ENCODE data around the gene LPXN.

LPXN gene

DNA sequence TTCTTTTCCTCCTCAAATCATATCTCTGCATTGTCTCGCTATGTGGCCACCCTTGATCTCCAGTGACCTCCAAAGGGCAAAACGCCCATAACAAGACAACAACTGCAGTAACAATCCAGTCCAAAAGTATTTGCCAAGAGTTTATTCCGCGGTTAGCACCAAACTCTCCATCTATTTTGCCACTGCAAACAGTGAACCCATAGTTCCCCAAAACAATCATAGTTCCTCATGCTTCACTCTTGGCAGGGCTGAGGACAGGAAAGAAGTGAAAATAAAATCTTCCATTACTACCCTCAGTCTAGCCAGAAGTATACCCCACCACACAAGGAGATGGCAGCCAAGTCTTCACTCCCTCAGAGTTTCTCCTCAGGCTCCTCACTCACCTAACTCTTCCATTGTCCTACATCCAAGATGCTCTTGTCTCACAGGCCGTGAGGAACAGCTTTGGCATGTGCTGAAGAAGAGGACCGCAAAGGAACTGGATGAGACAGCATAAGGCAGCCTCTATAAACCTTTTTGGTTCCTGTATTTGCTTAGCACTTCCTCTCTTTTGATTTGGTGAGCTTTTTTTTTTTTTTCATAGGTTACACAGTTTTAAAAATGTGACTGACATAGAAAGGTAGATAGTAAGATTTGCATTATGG is at the start of gene LPXN:
TSS of gene LPXN (minus strand) at position 480 of the 644 bp plus-strand sequence. CDS start at position 396, 84 bp downstream.
- DNase-seq, result no peak

DNA sequence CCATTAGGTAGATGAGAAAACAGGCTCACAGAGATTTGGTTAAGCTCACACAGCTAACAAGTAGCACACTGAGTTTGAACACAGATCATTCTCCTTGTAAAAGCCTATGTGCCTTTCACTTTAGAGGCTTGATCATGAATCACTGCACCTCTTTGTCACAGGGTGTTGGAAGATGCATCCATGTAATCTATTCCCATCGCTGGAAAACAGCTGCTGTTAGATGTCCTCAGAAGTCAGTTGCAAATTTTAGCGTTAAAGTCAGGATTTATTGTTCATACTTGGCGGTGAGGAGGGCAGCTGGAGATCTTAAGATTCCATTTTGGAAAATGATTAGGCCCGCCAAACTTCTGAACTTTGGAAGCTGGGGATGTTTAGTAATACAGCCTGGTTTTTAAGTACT is 49.4 kb upstream of the LPXN start:
- DNase-seq, result no peak

DNA sequence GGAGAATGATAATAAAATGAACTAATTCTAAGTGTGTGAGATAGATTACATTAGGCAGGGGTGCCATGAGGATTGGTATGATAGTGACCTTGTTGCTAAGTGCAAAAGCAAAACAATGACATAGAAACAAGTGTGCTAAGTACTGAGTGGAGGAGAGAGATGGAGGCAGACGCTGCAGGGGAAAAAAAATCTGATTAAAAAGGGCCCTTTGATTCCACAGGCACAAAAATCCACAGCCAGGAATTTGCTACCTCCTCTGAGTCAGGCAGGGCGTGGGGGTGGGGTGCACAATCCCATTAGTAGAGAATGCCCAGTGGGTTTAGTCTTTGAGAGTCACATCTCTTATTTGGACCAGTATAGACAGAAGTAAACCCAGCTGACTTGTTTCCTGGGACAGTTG is 46.7 kb upstream of the LPXN start, which contains the start of gene CNTF:
TSS of gene CNTF (plus strand) at position 322 of the 400 bp plus-strand sequence. CDS start 88 bp downstream, outside the sequence.
- no peak for DNase-seq

DNA sequence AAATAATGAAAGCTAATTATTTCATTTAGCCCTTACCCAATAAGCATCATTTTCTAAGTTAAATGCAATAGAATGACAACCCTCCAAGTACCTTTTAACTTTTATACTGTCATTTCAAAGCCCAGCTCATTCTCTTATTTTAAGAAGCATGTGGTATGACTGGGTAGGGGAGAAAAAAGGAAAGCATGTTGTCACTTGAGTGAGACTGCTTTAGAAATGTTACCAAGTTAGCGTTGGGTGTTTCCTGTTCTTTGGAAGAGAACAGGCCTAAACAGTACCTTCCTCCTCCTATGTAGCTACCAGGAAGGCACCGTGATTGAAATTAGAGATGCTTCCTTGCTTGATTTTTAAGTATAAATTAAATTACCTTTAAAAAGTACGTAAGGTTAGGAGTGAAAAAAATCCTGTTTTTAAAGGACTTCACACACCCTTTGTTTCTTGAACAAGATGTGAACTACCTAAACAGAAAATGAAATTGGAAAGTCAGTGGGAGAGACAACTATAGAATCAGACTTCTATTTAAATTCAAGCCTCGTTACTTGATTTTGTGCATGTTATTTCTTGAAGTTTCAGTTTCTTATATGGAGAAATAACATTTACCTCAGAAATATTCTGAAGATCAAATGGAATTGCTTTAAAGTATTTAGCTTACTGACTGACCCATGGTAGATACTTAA is 46.1 kb upstream of the LPXN start:
- no peak for DNase-seq

DNA sequence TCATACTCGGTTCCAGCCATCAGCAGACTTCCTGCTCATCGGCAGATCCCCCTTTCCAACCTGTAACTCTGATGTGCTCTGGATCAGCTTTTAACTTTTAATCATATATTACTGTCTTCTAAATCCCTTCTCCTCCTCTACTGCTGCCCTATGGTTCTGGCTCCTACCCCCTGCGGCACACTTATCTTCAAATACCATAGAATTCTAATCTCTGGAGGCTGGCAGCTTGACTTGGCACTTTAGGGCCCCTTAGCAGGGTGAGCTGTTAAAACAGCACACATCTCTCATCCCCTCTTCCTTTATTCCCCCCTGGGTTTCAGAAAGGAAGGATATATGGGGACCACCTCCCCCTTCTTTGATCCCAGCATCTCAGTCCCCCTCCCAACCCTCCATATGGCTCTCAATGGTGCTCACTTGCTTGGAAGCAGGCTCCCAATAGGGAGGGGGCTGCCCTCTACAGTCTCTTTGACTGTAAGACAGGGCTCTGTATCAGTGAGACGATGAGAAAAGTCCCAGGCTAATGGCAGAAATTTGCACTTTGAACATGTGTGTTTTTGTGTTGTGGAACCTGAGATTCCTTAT is 42.4 kb upstream of the LPXN start:
- DNase-seq, result no peak

DNA sequence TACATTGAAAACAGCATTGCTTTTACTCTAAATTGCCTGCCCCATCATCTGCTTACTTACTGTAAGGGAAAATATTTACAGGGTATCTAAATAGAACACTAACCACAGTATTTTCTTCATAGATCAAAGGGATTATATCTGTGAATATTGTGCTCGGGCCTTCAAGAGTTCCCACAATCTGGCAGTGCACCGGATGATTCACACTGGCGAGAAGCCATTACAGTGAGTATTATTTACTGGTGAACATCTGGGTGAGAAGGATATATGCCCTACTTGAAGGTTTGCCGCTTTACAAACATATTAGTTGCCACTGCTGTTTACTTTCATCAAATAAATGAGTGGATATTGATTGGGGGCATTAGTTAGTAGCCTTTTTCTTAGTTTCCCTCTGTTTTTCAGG is 40.9 kb upstream of the LPXN start:
- peak; percentile 41 for DNase-seq

DNA sequence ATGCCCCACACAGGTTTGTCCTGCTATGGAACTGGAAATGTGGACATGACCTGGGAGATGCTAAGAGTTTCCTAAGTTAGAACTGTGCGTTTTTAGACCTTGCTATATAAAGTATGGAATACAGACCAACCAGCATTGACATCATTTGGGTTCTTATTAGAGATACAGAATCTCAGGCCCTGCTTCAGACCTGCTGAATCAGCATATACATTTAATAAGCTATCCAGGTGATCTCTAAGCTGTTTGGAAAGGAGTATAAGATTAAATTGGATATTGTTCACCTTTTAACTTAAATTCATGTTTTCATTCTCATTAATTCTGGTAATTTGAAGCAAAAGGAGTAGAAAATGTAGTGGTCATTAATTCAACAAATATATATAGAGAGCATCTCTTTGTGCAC is 39.9 kb upstream of the LPXN start:
- no peak for DNase-seq

DNA sequence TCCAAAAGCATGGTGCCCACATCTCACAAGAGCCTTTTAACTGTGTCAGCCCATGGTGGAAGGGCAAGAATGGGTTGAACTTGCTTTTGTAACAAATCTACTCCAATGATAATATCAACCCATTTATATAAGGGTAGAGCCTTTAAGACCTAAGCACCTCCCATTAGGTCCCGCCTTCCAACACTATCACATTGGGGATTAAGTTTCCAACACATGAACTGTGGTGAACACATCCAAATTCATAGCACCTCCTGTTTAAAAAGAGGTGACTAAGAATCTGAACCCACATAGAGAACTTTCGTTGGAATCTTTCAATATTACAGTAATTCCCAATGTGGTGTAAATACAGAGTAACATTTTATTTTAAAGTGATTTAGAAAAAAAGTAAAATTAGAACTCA is 37.6 kb upstream of the LPXN start:
- DNase-seq, result no peak

DNA sequence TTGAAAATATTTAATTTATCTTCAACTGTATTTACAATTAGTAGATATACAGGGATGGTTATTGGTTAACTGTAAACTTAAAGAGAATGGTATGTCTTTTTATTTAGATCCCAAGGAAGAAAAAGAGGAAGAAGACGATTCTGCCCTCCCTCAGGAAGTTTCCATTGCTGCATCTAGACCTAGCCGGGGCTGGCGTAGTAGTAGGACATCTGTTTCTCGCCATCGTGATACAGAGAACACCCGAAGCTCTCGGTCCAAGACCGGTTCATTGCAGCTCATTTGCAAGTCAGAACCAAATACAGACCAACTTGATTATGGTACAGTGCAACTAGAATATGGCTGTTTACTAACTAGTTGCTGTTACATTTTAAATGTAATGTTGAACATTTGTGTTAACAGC is 34.1 kb upstream of the LPXN start:
- DNase-seq, result no peak

DNA sequence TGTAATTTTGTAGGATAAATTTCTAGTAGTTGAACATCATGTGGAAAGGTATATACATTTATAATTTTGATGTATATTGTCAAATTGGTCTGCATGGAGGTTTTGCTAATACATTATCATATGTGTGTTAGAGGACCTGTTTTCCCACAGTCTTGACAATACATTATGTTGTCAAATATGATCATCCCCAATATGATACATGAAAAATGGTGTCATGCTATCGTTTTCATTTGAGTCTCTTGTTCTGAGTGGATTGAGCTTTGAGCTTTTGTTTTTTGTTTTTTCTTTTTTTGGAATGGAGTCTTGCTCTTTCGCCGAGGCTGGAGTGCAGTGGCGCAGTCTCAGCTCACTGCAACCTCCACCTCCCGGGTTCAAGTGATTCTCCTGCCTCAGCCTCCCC is 32.7 kb upstream of the LPXN start:
- no peak for DNase-seq

DNA sequence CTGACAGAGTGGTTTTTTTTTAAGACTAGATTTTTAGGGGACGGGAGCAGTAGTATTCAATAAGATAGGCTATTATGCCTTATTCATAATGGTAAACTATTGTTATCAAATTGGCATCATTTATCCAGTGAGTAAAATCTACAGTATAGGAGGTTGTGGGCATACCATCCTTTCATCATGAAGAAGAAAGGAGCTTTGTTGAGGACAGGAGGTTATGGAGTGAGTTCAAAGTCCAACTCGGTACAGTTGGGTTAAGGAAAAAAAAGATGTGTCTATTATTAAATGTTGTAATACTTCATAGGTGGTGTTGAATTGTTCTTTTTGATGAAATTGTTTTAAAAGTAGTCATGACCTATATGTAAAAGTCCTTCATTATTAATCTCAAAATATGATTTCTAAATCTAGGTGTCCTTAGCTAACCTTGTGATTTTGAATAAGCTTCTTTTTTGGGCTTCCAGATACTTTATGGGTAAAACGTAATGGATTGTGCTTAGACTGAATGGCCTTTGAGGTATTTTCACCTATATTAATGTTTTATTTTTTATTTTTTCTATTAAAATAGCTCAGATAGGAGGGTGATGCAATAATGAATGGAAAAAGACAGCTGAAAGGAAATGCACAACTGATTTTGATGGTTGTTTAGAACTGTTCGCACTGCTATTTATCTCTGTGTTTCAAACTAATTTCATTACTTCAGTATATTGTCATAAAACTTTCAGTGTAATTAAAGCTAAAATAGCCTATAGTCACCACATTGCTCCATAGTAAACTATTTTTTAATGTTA is 31.5 kb upstream of the LPXN start:
- DNase-seq, result no peak

DNA sequence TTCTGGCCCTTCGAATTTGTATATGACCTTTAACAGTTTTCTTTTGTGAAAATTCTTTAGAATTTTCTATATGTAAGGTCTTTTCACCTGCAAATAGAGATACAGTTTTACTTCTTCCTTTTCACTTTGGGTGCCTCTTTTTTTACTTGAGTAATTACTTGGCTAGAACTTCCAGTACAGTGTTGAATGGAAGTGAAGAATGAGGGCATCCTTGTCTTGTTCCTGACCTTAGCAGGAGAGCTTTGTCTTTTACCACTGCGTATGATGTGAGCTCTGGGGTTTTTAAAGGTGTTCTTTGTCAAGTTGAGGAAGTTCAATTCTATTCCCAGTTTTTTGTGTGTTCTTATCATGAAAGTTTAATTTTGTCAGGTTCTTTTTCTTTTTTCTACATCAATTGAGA is 24.9 kb upstream of the LPXN start:
- DNase-seq, result no peak

DNA sequence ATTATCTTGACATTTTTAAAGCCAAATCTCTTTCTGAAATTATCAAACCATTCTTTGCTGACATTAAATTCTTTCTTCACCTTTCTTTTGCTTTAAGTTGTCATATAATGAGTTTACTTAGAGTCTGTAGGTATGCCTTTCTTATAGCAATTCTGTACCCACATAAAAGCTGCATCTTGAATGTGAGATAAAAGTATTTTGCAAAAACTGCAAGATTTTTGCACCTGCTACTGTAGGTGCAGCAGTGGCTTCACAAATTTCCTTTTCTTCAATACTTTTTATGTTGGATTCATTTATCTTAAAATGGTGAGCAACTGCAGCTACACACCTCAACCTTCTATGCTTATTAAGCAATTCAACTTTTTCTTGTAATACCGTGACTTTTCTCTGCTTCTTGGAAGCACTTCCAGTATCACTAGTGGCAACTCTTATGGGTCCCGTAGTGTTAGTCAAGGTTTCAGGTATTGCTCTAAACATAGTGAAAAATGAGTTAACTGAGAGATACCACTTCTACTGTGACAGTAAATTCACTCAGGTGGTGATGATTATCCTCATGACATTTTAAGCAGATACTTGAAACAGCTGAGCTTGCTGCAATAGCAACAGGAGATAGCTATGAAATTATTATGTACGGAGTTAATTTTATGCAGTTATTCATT is 22.0 kb upstream of the LPXN start:
- DNase-seq, result no peak

DNA sequence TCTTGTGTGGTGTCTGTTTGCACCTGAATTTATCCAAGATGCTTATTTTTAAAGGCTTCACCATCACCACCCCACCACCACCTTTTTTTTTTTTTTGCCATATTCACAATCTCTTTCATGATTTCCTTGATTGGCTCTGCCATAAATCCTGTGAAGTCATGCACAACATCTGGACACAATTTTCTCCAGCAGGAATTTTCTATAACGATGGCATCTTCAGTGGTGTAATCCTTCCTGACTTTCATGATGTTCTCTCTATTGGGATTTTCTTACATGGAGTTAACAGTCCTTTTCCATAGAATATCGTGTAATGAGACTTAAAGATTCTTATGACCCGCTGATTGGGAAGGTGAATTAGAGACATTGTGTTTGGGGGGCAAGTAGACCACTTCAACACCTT is 21.0 kb upstream of the LPXN start:
- no peak for DNase-seq

DNA sequence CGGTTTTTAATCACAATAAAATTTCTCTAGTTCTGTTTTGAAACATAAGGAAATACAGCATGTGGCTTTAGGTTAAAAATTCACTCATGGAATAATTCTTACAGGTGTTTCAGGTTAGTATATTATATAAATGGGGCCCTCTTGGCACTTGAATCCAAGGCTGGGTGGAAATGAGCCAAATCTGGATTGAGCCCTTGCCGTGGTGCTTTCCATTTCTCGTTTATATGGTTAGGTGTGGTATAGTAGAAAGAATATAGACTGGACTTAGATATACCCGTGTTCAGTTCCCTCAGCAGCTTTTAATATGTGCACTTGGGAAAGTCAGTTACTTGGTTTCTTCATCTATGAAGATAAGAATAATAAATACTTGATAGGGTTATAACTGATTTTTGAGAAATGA is 19.2 kb upstream of the LPXN start:
- no peak for DNase-seq

DNA sequence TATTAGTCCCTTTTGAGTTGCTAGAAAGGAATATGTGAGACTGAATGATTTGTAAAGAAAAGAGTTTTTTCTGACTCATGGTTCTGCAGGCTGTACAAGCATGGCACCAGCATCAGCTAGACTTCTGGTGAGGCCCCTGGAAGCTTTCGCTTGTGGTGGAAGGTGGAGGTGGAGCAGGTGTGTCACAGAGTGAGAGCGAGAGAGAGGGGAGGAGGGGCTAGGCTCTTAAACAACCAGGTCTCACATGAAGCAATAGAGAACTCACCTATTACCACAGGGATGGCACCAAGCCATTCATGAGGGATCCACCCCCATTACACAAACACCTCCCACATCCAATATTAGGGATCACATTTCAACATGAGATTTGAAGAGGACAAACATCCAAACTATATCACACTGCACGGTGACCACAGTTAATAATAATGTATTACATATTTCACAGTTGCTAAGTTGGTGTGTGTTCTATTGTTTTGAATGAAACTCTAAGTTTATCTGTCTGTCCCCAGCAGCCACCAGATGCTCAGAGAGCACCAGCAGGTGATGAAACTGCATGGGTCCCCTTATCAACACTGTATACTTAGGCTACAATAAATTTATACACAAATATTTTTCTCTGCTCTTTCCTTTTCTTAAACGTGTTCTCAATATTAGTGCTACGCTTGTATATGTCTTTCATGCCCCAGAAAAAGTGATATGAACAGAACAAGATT is 17.3 kb upstream of the LPXN start:
- DNase-seq, result peak; percentile 90

DNA sequence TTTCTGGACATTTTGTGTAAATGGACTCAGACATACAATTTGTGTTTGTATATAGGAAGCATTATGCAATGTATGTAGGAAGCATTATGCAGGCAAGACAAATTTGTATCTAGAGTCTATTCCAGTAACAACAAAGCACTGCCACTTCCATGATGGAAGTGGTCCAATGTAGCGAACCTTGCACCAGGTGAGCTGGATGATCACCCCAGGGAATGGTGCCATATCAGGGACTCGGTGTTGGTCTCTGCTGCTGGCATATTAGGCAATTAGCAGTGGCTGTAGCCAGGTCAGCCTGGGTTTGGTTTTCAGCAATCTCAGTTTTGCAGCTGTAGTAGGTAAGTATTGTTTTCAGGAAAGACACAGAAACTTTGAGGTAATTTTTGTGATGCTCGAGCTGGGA is 16.0 kb upstream of the LPXN start:
- DNase-seq, result no peak

DNA sequence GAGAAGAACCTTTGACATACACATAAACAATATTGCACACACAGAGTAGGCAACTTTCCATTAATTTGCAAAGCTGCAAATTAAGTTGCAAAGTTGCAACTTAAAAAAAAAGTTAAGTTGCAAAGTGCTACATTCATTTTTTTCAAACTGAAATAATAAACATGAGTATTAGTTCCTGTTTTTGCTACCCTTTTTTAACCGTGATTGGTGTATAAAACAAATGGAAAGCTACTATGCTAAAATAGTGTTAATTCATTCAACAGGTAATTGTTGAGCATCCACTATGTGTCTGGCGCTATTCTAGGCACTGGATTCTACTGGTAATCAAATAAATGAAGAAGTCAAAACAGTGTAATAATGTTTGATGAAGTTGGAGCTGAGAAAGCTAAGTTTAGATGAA is 11.3 kb upstream of the LPXN start:
- DNase-seq, result no peak

DNA sequence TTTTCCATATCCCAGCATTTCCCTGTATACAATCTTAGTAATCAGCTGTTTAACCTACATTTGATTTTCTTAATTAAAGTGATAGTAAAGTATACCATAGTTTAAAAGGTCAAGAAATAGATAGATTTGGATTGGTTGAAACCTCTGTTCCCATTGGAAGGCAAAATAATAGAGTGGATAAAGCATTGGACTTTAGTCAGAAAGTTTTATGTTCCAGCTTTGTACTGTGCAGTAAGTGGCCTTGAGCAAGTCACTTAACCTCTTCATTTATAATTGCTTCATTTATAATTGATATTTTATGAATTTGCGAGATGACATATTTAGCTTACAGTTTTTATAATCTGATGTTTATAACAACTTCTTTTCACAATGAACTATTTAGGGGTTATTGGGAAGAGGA is 6.8 kb upstream of the LPXN start:
- no peak for DNase-seq

DNA sequence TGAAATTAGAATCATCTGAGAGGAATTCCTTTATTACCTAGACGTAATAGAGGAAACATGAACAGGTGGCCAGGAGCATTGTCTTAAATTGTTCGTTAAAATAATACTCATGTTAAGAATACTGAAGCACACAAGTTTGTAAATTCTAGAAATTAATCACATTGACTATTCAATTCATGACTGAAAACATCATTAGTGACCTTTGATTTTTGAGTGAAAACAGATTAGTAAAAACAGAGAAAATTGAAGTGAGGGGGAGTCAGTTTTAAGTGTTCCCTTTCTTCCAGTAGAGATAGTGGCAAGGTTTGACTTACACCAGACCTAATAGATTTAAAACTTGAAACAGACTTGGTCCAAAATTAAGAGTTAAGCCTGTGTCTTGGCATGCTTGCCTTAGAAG is 4.7 kb upstream of the LPXN start:
- DNase-seq, result no peak

DNA sequence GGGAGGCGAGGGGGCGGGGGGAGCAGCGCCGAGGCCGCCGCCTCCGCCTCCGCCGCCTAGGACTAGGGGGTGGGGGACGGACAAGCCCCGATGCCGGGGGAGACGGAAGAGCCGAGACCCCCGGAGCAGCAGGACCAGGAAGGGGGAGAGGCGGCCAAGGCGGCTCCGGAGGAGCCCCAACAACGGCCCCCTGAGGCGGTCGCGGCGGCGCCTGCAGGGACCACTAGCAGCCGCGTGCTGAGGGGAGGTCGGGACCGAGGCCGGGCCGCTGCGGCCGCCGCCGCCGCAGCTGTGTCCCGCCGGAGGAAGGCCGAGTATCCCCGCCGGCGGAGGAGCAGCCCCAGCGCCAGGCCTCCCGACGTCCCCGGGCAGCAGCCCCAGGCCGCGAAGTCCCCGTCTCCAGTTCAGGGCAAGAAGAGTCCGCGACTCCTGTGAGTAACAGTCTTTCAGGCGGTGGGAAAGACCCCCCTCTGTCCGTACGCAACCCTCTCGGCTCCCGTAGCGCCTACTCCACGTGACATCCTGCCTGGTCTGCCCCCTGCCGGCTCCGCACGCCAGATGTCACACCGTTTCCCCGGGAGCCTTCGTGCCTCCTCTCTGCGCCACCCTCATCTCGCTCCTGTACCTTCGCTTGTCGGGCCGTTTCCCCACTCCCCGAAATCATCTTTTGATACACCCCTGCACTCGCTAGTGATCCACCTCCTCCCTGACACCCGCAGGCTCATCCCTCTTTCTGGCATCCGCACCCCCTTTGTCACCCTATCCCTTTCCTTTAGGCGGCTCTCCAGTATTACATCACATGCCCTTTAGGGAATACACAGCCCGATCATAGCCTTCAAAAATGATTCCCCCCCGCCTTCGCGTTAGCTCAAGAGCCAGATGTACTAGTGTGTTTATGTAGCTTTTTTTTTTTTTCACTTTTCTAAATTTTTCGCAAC is 3.8 kb upstream of the LPXN start:
- peak; percentile 88 for DNase-seq

Data from NCI-H2029 (cell line).